Ureter (tissue), 1 donor: ENCODE results near the gene ACTL6B. TPM values are rescaled to one million over a fixed set of nuclear protein-coding genes. Genes with fewer than 3 reads are reported as not detected.

Experiments
- DNase-seq: peaks from one replicate; pipeline ENCODE4 v3.0.0-alpha.2; 2020; ENCODE audit warnings: low spot score
- total RNA-seq: library from RNA; stranded (reverse); gene quantifications from one replicate; pipeline ENCODE4 v1.2.4, GENCODE V29; 2023
- donor health status: DM: yes; HTN: yes; CAD: no.

The ACTL6B gene
- total RNA-seq, 1 donor from 2014 or later, result not detected

DNA sequence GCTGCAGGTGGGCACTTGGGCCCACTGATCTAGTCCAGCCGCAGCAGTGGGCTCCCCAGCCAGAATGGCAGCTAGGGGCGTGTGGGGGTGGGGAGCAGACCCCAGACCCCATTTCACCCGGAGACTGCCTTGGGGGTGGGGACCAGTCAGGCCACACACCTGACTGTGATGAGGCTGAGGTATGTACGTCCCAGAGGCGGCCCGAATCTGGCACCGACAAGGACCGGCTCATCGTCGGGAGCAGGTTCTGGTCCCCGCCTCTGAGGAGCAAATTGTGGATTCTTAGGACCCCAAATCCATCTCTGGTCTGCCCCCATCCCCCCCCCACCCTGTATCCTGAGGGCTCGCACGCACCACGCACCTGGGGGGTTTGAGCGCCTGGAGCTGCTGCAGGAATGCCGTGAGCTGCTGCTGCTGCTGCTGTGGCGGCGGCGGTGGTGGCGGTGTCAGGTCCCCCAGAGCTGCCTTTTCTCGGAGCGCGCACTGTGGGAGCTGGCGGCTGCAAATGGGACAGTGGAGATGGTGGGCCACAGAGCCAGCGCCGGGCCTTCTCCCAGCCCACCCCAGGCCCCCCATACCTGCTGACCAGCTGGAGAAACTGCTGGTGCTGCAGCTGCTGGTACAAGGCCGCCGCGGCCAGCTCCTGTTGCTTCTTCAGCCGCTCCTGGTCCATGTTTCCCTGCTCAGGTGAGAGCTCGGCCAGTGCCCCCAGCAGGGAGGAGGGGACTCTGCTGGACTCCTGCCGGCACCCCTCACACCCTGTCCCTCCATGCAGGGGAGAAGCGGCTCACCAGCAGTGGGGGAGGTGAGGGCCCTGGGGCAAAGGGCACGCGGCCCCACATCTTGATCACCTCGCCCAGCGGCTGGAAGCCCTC, 27.6 kb upstream of the ACTL6B start:
- no peak for DNase-seq

DNA sequence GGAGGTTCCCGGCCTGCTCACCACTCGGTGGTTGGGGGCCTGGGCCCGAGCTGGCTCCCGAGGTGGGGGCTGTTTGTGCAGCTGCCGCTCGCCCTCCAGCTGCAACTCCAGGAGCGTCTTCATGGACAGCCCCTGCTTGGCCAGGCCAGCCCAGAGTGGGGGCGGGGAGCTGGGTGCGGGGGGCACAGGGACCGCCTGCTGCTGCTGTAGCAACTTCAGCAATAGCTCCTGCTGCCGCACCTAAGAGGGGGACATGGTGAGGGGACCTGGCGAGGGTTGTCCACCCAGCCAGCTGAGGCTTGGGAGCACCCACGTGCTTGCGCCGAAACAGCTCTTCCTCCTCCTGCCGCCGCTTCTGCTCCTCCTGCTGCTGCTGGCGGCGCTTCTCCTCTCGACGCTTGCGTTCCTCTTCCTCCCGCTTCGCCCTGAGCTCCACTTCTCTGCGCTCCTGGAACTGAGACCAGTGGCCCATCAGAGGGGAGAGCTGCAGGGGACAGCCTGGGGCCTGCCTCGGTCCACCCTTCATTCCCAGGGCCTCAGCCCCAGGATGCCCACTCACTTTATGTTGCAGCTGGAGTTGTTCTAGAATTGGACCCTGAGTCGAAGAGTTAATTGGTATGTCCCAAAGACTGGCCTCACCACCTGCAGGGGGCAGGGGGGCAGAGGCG, 26.9 kb upstream of the ACTL6B start:
- no peak for DNase-seq

DNA sequence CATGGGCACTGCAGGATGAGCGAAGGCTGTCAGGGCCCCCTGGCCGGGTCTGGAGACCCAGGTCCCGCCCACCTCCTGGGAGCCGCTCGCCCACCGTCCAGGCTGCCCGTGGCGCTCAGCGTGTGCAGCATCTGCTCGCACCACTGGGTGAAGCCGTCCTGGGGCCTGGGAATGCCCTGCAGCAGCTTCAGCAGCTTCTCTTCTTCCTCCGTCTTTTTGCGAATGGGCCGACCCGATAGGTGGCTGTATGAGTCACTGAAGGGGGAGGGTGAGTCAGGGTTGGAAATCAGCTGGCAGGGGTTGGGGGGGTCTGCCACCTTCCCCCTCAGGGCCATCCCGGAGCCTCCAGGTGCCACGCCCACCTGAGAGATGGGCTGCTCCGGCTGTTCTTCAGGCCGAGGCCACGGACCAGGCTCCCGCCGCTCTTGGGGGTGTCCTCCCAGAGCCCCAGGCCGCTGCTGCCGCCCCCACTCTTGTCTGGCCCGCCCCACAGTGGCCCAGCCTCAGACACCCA, 26.0 kb upstream of the ACTL6B start:
- no peak for DNase-seq

DNA sequence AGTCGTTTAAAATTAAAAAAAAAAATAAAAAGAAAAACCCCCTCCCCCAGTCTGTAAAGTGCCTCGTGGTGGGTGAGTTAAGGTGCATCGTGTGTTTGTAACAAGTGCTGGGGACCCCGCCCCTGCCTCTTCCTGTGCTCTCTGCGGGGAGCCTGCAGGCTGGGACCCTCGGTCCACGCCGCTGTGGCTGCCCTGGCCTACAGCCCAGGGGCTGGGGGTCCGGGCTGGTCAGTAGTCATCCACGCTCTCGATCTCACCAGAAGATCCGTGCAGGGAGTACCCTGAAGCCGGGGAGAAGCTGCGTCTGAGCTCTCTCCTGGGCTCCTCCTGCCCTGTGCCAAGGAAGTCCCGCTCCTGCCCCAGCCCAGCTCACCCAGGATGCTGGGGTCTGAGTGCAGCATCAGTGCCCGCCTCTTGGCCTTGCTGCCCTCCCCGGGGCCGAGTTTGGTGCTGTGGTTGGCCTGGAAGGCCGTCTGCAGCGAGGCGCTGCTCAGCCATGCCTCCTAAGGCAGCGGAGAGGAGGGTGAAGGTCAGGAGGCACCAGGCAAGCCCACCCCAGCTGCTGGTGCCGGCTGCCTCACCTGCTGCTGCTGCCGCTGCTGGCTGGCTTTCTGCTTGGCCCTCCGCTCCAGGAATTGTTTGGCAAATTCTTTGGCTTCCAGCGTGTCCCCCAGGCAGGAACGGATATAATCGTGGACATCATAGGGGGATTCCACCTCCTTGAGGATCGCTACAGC, 25.4 kb upstream of the ACTL6B start:
- no peak for DNase-seq

DNA sequence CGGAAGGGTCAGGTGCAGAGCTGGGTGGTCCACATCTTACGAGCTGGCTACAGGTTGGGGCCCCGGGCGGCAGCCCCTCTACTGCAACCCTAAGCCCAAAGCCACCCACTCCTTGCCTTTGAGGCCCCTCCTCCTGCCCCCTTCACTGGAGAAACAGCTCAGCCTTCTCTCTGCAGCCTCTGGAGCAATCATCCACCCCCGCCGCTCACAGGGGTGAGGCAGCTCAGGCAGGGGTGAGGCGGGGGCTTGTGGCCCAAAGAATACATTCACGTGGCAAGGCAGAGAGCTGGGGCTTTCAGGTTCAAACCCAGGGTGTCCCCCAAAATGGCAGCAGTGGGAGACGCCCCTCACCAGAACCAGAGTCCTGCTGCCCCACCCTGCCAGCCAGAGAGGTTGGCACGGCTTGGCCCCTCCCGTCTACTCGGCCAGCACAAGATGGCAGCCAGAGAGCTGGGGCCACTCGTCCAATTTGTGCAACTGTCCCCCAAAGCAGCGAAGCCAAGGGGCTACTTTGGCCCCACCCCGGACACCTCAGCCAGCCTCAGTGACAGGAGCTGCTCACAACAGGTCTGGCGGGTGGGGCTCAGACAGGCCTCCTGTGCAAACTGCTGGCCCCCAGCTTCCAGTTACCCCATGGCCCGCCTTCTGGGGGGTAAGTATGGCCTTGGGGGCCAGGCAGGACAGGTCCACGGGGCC, 24.5 kb upstream of the ACTL6B start:
- no peak for DNase-seq

DNA sequence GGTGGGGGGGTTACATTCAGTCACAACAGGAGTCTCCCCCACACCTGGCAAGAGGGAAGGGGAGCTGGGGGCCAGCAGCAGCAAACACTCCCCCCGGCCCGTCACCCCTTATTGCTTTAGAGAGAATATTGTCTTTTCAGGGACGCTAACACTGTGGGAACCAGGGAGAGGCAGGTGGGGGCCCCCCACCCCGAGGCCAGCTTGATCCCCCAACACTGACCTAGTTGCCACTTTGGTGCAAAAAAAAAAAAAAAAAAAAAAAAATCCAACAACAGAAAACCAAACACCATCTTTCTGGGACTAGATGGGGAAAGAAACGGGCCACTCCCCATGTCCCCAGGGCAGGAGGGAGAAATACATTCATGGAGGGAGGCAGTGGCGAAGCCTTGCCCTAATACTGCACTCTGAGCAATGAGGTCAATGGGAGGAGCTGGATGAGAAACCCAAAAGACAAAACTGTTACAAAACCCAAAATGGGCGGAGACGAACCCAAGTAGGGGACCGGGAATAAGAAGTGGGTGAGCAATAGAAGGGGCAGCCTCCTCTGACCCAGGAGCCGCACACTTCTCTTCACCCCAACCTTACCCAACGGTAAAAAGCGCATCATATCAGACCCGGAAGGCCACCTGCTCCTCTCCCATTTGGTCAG, 23.8 kb upstream of the ACTL6B start:
- no peak for DNase-seq

DNA sequence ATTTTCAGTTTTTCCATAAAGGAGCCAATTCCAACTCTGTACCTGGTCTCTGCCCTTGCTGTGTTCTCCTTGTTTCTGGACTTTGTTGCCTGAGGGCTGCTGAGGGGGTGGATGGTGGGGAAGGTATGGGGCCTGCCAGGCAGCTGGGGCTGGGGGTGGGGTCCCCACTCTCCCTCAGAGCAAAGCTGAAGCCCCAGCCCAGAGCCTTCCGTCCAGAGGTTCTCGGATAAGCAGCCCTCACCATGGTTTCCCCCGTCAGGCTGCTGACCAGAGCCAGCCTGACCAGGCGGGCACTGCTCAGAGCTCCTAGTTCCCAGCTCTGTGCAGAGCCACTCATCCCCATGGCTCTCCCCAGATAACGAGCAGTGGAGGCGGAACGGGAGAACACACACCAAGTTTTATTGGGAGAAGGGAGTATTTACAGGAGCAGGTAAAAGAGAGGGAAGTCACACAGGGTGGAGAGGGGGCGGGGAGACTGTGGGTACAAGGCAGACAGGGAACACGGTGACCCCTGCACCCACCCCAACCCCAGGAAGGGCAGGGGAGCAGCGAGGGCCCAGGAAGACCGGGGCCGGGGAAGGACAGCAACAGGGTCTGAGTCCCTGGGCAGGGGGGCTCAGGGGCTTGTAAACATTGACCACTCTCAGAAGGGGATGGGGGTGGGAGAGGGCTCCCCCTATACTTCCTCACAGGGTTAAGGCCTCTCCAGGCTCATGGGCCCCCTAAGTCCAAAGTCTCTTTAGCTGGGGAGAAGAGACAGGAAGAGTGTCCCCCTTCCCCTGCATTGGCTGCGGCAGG, 23.1 kb upstream of the ACTL6B start:
- no peak for DNase-seq

DNA sequence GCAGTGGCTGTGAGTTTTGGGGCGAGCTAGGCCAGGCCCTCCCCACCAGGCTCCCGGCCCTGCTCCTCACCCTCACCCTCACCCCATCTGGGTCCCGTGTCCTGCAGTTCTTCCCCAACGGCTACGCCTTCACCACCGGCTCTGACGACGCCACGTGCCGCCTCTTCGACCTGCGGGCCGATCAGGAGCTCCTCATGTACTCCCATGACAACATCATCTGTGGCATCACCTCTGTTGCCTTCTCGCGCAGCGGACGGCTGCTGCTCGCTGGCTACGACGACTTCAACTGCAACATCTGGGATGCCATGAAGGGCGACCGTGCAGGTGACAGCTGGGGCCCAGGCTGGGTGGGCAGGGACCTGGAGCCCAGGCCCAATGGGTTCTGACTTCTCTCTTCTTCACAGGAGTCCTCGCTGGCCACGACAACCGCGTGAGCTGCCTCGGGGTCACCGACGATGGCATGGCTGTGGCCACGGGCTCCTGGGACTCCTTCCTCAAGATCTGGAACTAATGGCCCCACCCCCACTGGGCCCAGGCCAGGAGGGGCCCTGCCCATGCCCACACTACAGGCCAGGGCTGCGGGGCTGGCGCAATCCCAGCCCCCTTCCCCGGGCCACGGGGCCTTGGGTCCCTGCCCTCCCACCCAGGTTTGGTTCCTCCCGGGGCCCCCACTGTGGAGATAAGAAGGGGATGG, 22.2 kb upstream of the ACTL6B start:
- no peak for DNase-seq

DNA sequence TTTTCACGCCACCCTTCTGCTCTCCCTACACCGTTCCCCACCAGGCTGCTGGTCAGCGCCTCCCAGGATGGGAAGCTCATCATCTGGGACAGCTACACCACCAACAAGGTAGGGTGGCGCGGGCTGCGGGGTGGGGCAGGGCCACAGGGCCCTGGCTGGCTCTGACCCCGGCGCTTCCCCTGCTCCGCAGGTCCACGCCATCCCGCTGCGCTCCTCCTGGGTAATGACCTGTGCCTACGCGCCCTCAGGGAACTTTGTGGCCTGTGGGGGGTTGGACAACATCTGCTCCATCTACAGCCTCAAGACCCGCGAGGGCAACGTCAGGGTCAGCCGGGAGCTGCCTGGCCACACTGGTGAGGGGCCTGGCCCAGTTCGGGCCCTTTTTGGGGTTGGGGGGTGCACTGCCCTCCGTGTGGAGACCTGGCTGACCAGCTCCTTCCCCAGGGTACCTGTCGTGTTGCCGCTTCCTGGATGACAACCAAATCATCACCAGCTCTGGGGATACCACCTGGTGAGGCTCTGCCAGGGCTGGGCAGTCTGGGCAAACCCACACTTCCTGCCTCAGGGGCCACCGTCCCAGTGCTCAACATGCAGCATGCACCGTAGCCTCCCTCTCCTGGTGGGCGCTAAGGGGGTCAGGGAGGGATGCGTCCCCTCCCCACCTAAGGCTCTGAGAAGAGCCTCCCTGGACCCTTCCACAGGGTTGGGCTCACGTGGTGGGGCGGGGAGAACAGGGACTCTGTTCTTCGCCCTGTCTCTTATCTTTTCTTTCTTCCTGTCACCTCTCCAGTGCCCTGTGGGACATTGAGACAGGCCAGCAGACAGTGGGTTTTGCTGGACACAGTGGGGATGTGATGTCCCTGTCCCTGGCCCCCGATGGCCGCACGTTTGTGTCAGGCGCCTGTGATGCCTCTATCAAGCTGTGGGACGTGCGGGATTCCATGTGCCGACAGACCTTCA, 21.3 kb upstream of the ACTL6B start:
- no peak for DNase-seq

DNA sequence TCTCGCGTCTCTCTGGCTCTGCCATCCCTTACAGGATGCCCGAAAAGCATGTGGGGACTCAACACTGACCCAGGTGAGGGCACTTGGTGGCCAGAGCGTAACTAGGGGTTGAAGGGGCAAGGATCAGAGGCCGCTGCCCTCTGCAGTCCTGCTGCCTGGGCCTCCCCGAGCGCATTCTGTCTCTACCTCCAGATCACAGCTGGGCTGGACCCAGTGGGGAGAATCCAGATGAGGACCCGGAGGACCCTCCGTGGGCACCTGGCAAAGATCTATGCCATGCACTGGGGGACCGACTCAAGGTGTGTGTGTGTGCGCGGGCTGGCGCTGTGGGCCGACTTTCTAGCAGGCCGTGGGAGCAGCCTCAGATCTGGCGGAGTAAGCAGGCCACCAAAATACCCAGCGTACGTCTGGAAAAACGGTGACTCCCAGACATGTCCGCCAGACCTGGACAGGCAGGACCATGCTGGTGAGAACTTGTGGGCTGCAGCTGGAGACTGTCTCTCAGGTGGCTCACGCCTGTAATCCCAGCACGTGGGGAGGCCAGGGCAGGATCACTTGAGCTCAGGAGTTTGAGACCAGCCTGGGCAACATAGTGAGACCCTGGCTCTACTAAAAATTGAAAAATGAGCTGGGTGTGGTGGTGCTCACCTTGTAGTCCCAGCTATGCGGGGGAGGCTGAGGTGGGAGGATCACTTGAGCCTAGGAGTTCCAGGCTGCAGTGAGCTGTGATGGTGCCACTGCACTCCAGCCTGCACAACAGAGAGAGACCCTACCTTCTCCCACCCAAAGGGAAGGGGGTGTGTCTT, 20.5 kb upstream of the ACTL6B start:
- no peak for DNase-seq

DNA sequence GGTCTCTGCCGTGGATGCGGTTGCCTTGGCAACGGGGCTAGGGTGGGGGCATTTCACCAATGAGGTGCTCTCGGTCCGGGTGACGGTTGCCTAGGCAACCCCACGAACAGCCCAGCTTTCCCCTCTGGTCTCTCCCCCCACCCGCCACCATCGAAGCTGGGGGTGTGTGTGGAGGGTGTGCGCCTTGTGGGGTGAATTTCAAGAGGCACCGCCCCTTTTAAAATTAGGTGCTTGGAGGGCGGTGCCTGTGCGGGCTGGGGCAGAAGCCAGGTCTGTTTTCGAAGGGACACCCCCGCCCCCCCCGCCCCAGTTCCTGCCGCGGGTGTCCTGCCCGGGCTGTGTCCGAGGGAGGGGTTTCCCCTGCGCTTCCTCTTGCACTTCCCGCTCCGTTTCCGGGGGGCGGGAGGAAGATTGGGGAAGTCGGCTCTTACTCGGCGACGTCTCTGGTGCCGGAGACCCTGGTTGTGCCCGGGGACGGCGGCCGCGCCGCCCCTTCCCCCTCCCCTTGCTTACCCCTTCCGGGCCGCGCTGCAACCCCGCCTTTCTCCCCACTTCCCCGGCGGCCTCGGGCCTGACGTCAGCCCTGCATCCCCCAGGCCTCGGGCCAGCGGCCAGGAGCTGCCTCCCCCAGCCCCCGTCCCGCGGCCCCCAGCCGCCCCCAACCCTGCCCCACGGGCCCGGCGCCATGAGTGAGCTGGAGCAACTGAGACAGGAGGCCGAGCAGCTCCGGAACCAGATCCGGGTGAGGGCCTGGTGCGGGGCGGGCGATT, 19.5 kb upstream of the ACTL6B start:
- peak; percentile 86 for DNase-seq

DNA sequence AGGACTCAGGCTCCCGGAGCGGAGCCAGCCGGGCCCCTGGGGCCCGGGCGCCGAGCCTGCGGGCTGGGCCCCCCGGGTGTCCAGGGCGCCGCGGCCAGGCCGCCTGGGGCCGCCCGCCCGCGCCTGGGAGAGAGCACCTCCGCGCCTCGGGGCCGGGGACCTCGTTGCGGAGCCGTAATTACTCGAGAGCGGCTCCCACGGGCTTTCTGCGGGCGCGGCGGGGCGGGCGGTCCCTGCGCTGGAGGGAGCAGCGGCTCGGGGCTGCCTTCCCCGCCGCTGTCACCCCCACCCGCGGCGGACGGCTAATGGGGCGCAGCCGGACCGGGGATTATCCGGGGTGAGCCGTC, 18.8 kb upstream of the ACTL6B start:
- no peak for DNase-seq

DNA sequence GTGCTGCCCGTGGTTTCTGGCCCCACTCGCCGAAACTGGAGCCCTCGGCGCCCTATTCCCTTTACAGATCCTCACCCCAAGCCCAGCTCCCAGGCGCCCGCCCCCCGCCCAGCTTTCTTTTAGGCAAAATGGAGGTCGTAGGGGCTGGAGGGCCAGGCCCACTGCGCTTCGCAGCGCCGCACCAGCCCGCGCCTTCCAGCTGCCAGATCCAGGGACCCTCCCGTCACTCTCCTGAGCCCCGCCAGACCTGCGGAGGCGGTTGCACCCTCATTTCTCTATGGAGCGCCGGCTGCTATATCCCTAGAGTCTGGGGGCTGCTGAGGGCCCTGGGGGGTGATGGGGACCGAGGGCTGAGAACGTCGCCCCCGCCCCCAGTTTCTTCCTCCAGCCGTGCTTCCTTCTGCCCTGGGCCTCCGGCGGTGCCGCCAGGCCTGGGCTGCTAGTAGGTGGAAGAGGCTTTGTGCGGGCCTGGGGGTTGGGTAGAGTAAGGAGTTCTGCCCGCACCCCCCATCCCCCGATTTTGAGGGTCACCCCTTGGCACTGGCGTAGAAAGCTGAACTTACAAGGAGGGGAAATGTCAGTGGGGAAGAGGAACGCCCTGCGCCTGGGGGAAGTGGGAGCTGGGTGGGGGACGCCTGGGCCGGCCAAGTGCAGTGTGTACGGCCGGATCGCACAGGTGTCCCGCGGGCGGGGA, 18.3 kb upstream of the ACTL6B start:
- DNase-seq, result no peak

DNA sequence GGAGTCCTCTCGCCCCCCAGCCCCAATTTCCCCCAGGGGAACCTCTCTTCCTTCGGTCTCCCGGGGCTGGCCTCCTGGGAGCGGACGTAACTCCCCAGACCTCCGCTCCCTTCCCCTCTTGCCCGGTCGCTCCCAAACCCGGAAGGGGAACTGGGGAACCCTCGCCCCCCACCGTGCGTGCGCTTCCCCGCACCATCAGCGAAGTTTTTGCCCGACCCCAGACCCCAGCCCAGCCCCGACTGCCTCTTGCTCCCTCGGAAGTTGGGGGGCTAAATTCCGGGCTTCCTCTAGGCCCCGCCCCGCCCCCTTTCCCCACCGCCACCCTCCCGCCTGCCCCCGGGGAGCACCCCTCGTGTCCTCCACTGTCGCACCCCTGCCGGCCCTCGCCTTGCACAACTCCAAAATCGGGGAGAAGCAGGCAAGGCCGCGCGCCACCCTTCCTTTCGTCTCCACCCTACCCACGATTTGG, 17.7 kb upstream of the ACTL6B start:
- DNase-seq, result no peak

DNA sequence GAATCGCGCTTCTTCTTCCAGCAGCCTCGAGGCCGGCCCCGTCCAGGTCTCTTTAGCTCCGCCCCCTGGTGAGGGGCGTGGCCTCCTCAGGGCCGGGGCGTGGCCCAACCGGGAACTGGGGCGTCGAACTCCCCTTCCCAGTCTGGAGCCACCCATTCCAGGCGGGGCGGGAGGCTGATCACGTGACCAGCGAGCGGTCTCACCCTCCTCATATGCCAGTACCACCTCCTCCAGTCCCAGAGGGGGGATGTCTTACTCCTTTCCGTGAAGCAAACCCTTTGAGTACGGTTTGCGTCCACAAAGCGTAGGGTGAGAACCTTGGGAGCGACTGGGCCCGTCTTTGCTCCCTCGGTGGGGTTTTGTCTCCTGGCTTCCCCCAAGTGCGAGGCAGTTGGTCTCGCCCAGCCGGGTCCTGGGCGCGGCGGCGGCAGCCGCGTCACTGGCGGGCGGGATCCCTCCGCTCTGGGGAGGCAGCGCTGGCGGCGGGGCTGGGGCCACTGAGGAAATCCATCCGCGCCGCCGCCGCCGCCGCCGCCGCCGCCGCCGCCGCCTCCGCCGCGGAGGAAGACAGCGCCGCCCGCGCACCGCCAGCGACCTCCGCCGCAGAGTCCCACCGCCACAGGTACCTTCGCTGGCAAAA, 17.2 kb upstream of the ACTL6B start, which contains the start of gene GNB2:
Gene GNB2 (plus strand): TSS at position 439 of the 640 bp plus-strand sequence. CDS start 2,526 bp downstream, outside the sequence.
- peak; percentile 100 for DNase-seq
